A549 treated with AZD2906 at 1 μM for 4 hours (cell line): ENCODE data around the gene IQCK. TPM values are rescaled to one million over a fixed set of nuclear protein-coding genes. Genes with fewer than 3 reads are reported as not detected.

Experiments
- total RNA-seq: library from RNA; stranded (reverse); fragments of 200-300 nt; extraction: Qiagen RNA extraction; gene quantifications from 5 replicates; pipeline ENCODE4 v1.2.3, GENCODE V29; 2022

Gene IQCK, protein sequence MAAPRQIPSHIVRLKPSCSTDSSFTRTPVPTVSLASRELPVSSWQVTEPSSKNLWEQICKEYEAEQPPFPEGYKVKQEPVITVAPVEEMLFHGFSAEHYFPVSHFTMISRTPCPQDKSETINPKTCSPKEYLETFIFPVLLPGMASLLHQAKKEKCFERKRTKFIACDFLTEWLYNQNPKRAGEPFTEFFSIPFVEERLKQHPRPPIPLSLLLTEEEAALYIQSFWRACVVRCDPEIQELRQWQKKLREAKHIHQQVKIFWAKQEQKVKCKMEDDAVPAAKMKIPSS
- 8.0 to 10.6 TPM (median 9.1 TPM) in 5 replicates for total RNA-seq

DNA sequence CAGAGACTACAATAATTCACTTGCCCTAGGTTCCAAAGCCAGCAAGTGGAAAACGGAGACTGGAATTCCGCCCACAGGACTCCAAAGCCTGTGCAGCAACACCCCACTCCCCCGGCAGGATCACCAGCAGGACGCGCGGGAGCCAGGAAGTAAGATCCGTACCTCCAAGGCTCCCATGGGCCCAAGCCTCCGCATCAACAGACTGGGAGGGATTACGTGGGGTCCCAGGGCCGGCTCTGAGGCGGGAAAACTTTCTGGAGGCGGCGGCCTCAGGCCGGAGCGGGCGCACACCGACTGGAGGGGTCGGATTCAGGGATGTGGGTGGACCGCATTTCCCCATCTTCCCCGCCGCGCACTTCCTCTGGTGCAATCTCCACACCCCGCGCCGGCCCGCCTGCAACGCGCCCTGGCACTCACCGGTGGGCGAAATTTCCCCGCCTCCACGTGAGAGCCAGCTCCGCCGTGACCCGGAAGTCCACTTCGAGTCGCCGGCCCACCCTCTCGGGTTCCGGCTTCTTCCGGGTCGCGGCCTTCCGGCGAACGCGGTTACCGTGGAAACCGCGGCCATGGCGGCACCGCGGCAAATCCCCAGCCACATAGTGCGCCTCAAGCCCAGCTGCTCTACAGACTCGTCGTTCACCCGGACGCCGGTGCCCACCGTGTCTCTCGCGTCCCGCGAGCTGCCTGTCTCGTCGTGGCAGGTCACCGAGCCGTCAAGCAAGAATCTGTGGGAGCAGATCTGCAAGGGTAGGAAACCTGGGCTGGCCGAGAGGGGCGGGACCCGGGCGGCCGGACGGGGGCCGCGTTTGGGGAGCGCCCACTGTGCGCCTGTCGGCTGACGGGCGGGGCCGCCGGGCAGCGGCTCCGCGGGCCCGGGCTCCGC lies at the start of gene IQCK, which contains the start of gene KNOP1:
TSS of gene IQCK (plus strand) at position 531 of the 883 bp plus-strand sequence. CDS start at position 567, 36 bp downstream.
TSS of gene KNOP1 (minus strand) at position 487 of the 883 bp plus-strand sequence. CDS start 3,192 bp downstream, outside the sequence.

GRCh38 chr16:19884611-19885450 lies 166.8 kb downstream of the IQCK start, which contains the start of gene GPRC5B:
GPRC5B (minus strand) TSS chr16:19884848; CDS start chr16:19872845, 12,003 bp downstream.

Other genes with a start within 250 kb of the IQCK start
- gene GDE1, start 196.2 kb upstream of the IQCK start, total RNA-seq: 64.6 to 74.4 TPM (median 71.8 TPM) in 5 replicates
- gene CCP110, start 194.3 kb upstream of the IQCK start, total RNA-seq: 6.2 to 8.6 TPM (median 7.5 TPM) in 5 replicates
- 28.2 to 31.3 TPM (median 28.8 TPM) in 5 replicates for gene VPS35L, start 162.6 kb upstream of the IQCK start, total RNA-seq
- gene KNOP1, start within 50 bp of the IQCK start, total RNA-seq: 38.7 to 42.7 TPM (median 40.7 TPM) in 5 replicates
- 36.5 to 44.6 TPM (median 41.3 TPM) in 5 replicates for gene GPRC5B, start 166.6 kb downstream of the IQCK start, total RNA-seq